Fibroblast of upper back skin (primary cell): ENCODE results near the gene TENM3.

Experiments
- DNase-seq: peaks from one replicate; pipeline ENCODE4 v3.0.0-alpha.2; 2013

TENM3 gene

DNA sequence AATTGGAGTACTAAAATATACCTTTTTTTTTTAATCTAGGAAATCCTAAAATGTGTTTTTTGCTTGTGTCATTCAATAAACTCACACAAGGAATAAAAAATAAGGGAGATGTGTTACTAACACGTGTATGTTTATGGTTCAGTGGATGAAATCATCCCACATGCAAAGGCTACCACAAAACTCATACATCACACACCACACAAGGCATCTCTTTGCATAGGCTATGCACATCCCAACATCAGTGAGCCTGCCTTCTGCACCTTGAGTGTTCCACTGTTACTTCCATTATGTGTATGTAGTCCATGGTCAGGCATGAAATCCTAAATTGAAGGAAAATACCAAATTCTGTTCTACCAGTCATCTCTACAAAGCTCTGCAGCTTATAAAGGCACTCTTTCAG lies 460.9 kb downstream of the TENM3 start:
- DNase-seq, result no peak

DNA sequence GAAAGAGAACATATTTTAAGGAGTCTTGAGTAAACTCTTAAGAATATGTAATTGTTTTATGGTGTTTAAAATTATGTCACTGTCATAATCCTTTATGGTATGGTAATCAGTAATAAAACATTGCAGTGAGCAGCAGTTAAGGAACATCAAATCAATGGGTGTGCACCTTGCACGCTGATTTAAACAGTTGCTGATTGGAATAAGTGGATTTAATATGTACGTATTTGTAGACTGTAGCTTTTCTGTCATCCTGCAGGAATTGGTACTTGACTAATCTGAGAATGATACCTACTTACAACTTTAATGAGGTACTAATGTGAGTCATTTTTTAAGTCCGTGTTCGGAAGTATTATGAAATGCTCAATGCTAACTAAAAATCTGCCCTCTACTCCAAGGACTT lies 461.7 kb downstream of the TENM3 start:
- DNase-seq, result no peak

DNA sequence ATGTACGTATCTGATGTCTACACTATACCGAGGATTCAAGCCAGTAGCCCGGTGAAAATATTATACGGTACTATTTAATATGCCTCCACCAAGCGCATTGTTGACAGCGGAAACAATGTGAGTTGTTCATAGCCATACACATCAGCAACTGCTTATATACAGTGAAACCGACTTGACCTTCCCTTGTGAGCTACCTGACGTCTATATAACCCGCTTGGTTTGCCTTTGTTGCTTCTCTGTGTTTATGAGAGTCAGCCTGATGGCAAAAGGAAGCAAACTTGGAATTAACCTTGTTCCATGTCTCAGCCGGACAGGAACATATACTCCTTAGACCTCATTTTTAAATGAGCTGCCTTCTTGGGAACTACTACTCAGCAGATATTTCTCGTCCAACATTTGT lies 462.2 kb downstream of the TENM3 start:
- DNase-seq, result no peak

DNA sequence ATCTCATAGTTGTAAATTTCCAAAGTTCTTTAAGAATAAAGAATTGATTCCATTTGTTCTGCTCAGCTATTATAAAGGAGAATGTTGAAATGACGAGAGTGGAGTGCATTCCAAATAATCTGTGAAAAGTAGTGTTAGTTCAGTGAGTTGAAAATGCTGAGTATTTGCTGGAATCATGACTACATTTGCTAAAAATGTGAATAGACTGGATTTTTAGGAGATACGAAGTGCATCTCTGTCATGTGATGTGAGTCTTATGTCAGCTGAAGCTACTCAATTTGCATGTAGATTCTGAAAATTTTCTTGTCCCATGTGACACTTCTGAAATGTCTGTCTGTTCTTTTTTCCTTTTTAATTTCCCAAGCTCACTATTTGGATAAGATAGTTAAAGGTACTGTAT lies 468.0 kb downstream of the TENM3 start:
- DNase-seq, result peak; percentile 23

DNA sequence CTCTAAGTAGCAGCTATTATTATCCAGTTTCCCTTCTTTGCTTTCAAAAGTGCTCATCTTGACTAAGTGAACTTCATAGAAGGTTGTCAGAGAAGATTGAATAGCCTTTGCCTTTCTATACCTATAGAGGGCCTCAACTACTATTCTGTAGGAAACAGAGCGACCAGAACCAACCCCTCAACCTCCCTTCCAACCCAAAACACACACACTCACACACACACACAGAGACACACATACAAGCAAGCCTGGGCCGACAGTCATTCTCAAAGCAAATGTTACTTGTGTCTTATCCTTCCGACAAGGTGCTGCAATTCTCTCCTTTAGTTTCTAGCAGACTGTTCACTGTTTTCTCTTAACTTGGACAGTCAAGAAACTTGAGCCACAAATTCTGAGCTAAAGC lies 472.3 kb downstream of the TENM3 start:
- DNase-seq, result no peak

DNA sequence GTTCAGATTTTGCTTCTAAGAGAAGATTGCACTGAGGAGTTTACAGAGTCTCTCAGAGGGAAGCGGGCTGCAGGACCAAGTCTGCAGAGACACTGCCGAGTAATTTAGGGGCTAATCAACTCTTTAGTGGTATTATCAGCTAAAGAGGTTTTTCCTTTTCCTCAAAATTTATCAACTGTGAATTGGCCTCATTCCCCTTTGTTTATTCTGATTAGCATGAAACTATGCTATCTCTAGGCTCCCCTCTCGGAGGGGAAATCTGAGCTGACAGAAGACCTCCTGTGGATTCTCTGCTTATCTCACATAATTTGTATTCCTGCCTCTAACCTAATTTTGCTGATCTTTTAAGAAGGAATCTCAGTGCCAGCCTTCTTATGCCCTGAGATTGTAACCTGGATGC lies 473.0 kb downstream of the TENM3 start:
- no peak for DNase-seq

DNA sequence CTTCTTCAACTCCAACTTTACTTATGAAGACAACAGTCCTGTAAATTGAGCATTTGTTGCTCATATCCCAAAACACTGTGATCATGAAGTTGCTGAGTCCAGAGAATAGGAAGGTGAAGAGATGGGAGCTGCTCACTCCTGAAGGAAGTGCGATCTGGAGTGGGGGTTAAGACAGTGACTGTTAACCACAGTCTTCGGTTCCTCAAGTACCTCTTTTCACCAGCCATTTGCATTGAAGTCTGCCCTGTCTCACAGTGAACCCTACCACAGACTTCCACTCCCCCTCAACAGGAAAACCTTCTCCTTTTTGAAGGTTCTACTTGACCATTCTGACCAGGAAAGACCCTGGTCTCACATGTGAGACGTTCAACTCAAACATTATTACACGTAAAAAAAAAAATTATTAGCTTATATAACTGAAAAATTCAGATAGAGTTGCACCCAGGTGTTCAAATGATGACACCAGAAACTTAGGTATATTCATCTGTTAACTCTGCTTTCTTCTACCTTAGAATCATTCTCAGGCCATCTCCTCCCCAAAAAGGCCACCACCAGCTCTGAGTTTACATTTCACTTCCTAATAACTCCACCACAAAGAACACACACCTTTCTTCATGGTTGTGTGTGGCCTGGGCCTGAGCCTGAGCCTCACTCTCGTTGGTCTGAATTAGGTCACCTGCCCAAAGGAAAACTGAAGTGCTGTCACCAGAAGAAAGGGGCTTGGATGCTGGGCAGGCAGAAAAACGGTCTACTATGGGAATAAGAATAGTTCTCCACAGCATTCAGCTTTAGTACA lies 474.8 kb downstream of the TENM3 start:
- DNase-seq, result no peak

DNA sequence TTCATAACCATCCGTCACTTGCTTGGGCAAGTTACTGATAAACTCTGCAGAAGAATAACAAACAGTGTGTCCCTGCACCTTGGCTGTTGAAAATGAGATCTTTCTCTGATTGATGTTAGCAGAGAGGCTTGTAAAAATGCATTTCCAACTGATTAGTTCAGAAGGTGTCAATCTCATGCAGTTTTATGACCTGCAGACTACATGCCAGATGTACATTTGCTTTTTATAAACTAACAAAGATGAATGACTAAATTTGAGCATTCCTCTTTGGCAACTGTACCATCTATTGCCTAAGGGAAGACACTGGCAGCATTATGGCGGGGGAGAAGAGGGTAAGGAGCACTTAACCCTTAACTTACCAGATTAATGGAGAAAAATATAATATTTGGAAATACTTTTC lies 481.2 kb downstream of the TENM3 start:
- DNase-seq, result no peak

DNA sequence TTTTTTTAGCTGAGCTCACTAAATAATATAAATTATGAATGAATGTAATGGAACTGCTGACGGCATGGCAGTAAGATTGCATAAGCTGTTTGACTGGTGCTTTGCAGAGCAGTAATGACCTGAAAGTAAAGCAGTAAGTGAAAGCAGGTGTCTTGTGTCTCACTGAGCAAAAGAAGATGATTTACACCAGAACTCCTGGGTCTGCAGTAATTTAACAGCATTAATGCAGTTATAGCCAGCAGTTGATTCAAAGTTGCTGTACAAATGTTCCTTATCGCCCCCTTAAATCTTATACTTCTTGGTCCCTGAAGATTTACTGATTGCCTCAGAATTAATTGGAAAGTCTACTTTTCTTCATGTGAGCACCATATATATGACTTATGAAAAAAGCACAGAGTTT lies 486.3 kb downstream of the TENM3 start:
- DNase-seq, result peak; percentile 19

DNA sequence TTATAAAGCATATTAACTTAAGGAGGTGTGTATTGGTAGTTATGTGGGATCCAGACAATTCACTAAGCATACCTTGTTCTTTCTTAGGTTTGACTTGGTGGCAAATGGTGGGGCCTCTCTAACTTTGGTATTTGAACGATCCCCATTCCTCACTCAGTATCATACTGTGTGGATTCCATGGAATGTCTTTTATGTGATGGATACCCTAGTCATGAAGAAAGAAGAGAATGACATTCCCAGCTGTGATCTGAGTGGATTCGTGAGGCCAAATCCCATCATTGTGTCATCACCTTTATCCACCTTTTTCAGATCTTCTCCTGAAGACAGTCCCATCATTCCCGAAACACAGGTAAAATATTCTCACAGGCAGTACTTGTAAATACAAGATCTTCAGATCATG lies 487.6 kb downstream of the TENM3 start:
- no peak for DNase-seq

DNA sequence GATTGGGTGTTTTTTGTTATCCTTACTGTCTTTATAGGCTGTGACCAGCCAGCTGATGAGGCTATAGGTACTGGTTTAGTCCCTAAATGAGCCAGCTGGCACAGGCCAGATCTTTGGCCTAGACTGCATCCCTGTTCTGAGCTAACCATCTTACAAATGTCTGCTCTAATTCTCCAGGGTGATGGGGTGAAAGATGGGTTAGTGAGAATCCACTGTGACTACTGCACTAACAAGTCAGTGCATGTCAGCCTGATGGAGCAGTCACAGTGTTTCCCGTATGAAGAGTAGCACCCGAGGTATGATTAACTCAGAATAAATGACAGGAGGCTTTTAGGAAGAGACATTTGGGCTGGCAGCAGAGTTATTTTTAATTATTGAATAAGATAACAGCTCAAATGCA lies 493.0 kb downstream of the TENM3 start:
- no peak for DNase-seq

DNA sequence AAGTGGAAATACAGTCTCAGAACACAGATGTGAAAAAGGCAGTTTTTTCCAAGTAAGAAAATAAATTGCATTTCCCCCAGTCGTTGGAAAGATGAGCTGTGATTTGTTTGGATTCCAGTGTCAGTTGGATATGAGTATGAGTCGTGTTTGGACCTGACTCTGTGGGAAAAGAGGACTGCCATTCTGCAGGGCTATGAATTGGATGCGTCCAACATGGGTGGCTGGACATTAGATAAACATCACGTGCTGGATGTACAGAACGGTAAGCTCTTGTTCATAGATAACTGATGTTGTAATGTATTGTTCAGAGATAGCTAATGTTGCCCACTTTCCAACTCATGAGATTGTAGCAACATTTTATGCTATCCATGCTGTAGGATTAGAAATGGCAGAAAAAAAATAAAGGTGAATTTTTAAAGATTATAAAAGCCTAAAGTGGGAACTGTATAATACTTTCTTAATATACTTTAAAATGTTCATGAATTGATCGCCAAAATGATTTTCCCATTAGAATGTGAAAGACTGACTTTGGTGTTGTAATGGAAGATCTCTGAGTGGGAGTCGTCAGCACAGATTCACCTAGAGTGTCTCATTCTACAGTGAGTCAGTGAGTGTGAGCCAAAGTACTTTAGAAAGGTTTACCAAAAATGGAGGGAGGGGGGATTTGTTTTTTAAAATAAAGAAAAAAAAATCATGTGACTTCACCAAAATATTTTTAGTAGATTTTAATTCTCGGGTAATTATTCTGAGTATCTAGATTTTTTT lies 495.3 kb downstream of the TENM3 start:
- peak; percentile 23 for DNase-seq

DNA sequence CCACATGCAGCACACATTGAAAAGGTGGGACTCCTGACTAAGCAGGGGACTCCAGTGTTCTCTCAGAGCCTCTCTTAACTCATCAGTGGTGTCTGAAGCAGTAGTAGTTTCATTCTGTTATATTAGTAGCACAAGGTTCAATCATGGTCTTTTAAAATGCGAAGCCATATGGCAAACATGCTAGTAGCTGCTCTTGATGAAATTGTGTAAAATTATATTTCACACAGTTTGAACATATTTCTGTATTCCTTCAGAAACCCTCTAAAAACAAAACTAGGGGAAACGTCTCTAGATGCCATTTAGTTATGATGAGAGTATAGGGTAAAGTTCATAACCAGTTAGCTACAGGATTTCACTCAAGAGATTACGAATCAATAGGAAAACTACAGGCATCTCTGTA lies 497.1 kb downstream of the TENM3 start:
- no peak for DNase-seq

DNA sequence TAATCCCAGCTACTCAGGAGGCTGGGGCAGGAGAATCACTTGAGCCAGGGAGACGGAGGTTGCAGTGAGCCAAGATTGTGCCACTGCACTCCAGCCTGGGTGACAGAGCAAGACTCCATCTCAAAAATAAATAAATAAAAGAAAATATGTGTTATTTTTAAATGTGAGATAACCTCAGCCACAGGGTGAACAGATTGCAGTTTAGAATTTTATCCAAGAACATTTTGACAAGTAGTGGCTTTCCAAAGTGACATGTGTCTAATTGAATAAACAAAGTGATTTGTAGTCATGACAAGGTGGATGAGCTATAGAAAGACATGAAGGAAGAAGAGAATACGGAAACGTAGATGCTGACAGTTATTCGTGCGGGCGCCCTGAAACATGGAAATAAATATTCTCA lies 497.9 kb downstream of the TENM3 start:
- no peak for DNase-seq

DNA sequence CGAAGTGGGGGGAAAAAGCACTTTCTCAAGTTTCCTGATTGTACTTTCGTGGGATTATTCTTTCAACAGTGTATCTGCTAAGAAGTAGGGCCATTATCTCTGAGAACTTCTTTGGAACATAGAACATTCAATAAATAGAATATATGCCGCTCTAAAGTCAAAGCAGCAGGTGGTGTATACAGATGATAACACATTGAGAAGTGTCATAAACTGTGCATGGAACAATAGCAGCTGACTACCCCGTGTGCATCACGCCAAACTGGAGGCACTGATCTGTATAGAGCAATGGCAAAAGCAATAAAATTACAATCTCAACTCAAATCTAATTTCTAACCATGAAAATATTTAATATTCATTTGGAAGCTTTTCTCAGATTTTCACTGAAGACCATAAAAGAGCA lies 498.7 kb downstream of the TENM3 start:
- DNase-seq, result no peak

DNA sequence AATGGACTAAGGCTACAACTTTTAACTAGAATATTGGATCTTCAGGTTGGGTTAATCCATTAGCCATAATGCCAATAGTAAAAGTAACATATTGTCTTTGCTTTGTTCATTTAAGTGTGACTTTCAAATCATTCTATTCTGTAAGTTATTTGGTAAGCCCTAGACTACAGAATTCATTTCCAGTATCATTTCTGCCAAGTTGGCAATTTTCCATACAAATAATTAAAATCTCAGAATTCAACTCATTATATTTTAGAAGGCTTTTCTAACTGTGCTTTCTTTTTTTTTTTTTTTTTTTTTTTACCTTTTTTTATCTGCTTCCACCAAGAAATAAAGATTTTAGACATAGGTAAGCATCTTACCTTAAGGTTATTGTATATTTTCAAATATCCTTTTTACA lies 500.6 kb downstream of the TENM3 start:
- no peak for DNase-seq

DNA sequence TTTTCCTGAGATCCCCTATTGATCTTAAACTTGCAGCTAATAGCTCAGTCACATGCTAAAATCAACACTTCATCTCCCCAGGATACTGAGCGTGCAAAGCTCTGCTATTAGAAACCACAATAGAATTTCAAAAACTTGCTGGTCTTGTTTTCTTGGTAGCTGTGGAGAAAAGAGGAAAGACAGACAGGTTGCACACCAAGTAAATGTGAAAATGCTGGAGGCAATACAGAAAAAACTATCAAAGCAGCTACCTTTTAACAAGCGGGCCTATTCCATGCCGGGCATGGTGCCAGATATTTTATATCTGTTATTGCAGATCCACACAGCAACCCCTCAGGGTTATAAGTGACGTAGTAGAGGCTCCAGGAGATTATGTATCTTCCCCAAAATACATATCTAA lies 502.0 kb downstream of the TENM3 start:
- DNase-seq, result no peak

DNA sequence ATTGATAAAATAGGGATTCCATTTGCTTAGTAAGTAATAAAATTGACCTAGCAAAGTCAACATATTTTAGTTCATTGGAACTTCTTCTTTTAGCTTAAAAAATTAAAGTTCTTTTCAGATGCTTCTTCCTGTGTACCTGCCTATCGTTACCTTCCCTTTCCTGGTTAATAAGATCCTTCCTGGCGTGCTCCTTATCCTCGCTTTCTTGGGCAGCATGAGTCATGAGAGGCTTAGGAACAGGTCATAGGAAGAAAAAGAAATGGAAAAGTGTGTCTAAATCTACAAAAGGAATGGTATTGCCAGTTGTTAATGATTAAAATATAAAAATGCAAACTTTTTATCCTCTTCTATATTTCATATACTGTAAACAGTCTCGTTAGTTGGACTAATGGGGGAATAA lies 503.7 kb downstream of the TENM3 start:
- no peak for DNase-seq

DNA sequence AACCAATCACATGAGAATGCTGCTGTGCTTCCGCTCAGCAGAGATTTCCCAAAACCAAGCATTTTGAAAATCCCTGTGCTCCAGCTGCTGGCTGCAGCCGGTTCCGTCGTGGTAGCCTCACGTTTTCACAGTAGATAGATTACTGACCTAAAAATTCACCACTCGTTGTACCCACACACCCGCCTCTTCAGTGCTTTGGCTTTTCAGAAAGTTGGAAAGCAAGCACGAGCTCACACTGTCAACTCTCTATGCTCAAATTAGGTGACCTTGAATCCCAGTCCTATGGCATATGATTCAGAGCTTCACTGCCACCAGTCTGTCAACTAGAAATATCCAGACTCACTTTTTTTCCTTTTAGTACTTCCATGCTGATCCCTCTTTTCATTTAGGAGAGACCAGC lies 505.1 kb downstream of the TENM3 start:
- no peak for DNase-seq

DNA sequence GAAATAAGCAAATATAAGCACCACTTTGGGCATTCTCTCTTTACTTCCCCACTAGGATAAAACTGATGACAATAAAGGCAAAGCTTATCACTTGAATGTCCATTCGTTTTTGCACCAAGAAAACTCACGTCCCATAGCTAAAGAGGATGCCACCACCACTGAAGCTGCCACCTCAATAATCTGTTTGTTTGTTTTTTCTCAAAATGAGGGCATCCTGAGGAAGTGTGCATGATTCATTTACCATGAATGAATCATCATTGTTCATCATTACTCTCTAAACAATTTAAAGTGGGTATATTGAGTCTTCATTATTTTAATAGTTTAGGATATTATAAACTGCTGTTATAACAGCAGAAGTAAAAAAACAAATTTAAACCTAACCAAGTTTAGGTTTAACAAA lies 505.7 kb downstream of the TENM3 start:
- DNase-seq, result no peak

DNA sequence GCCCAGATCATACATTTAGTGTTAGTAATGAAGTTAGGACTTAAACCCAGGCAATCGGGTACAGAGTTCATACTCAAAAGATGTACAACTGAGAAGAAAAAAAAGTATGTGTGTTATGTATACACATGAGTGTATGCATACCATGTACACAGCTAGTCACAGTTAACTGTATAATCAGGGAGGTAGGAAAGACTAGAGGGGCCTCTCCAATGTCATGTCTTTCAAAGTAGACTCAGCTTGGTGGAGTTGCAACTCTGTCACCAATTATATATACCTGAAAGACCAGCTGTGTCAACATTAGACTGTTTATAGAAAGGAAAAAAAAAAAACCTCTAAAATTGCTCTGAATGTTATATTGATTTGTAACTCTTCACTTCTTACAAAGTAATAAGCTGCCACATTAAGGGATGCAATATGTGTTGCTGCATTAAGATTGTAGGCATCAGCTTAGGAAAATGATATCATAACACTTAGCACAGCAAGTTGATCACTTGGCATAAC lies 506.5 kb downstream of the TENM3 start:
- no peak for DNase-seq

DNA sequence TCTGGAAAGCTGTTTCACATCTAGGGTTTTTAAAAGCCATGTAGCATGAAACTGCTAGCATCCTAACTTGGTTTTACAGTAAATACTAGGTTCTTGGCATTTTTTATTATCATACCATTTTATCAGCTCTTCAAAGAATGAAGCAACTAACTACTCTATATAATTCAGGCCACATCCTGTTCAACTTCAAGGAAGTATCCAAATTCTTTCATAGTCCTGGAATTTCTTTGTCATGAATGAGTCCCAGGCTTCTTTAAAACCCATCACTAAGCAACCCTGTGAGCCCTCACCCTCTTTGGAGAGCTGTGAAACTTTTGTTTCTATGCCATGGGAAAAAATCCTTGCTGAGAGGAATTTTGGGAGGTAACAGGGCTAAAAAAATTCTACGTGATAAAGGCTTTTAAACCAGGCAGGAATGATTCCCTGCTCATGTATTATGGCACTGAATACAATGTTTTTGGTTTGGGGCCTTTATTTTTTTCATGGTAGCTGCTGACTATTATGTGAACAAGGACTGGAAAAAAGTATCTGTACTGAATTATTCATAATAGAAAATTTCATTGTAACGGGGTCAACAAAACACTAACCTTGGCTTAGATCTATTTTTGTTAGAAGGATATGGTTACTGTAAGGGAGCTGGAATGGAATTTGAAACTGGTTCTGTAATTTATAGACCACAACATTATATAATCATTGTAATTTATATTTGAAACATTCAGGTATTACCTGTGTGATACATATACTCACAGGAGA lies 509.1 kb downstream of the TENM3 start:
- DNase-seq, result peak; percentile 89

DNA sequence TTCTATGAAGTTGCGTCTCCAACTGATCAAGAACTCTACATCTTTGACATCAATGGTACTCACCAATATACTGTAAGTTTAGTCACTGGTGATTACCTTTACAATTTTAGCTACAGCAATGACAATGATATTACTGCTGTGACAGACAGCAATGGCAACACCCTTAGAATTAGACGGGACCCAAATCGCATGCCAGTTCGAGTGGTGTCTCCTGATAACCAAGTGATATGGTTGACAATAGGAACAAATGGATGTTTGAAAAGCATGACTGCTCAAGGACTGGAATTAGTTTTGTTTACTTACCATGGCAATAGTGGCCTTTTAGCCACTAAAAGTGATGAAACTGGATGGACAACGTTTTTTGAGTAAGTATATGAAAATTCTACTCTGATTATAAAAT lies 511.7 kb downstream of the TENM3 start:
- no peak for DNase-seq
